ENCODE data around the gene ACVR1B. TPM values are rescaled to one million over a fixed set of nuclear protein-coding genes. Genes with fewer than 3 reads are reported as not detected.

ACVR1B gene
- total RNA-seq, 4 donors from 2014 or later, result 9.1 to 71.6 (median 59.2) TPM

DNA sequence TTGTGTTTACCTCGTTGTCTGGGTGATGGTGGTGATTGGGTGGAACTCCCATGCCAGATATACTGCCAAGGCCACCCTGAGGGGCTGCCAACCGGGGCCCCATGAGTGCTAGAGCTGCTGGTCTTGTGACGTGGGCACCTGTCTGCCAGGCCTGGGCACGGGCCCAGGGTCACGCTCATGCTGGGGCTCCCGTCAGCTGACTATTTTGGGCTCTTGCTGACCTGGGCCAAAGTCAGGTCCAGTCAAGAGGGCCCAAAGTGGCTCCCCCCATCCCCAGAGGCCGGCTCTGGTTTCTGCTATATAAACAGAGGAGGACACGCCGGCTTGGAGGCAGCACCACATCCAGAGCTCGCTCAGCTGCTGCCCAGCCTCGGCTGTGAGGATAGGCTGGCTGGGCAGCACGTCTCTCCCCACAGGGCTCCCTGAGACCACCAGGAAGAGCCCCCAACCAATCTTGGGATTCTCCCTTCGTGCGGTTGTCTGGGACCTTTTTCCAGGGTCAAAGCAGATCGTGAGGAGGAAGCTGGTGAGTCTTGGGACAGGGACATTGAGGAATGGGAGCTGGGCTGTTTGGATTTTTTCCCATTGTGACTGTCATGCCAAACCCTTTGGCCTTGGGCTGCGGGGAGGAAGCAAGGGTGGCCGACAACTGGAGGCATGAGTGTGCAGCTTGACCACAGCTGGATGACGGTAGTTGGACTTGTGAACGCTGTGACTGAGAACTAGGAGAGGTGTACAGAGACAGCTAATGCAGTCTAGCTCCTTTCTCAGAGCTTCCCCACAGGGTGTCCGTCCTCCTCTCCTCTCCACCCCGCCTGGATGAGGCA, 92.1 kb downstream of the ACVR1B start:
- TF ChIP-seq, protein P1, sequence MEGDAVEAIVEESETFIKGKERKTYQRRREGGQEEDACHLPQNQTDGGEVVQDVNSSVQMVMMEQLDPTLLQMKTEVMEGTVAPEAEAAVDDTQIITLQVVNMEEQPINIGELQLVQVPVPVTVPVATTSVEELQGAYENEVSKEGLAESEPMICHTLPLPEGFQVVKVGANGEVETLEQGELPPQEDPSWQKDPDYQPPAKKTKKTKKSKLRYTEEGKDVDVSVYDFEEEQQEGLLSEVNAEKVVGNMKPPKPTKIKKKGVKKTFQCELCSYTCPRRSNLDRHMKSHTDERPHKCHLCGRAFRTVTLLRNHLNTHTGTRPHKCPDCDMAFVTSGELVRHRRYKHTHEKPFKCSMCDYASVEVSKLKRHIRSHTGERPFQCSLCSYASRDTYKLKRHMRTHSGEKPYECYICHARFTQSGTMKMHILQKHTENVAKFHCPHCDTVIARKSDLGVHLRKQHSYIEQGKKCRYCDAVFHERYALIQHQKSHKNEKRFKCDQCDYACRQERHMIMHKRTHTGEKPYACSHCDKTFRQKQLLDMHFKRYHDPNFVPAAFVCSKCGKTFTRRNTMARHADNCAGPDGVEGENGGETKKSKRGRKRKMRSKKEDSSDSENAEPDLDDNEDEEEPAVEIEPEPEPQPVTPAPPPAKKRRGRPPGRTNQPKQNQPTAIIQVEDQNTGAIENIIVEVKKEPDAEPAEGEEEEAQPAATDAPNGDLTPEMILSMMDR (IDR thresholded peaks at IDR 0.05), result no peak
- TF ChIP-seq POLR2A (IDR thresholded peaks at IDR 0.05), result no peak
- Histone ChIP-seq H3K36me3 (no peaks in the 10 kb centered on the region), H3K27ac (peak overlapping the region; percentile 42 to 81 (median 54)), H3K4me3 (no peak overlapping the region), H3K27me3 (no peaks in the 10 kb centered on the region), H3K9me3 (no peaks in the 10 kb centered on the region), H3K4me1 (peaks cover 6 to 14% (median 11%) of the 10 kb centered on the region in 4 donors)
- DNase-seq, result no peak

DNA sequence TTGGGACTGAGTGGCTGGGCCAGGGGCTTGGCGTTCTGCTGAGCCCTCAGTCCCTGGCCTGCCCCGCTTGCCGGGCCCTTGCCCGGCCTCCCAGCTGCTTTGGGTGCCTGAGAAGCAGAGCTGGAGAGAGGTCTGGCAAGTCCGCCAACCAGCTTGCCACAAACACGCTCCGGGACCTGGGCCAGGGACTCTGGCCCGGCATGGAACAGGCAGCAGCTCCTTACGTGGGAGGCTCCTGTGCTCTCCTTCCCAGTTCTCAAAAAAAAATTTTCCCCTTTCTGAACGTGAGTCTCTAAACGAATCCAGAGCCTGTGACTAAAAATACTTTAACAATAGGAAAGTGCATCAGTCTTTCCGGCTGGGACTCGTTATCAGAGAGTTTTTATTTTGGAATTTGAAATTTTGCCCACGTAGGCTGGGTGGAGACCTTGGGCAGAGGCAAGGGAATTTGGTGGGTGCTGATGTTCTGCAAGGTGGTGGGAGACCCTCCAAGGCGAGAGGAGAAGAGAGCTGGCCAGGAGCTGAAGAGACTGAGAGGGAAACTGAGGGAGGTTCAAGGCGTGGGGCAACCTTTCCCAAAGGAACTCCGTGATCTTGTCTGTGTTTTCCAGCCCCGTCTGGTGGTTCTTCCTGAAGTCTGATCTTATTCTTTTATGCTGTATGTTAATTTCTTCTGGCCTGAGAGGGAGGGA, 92.9 kb downstream of the ACVR1B start:
- Histone ChIP-seq H3K36me3 (no peaks in the 10 kb centered on the region), H3K4me1 (peaks cover 6 to 14% (median 11%) of the 10 kb centered on the region in 4 donors), H3K27ac (peak overlapping the region; percentile 43 to 81 (median 54)), H3K27me3 (no peaks in the 10 kb centered on the region), H3K9me3 (no peaks in the 10 kb centered on the region), H3K4me3 (no peak overlapping the region)
- DNase-seq, result no peak
- TF ChIP-seq, protein P1 (IDR thresholded peaks at IDR 0.05), result no peak
- TF ChIP-seq POLR2A (IDR thresholded peaks at IDR 0.05), result no peak

DNA sequence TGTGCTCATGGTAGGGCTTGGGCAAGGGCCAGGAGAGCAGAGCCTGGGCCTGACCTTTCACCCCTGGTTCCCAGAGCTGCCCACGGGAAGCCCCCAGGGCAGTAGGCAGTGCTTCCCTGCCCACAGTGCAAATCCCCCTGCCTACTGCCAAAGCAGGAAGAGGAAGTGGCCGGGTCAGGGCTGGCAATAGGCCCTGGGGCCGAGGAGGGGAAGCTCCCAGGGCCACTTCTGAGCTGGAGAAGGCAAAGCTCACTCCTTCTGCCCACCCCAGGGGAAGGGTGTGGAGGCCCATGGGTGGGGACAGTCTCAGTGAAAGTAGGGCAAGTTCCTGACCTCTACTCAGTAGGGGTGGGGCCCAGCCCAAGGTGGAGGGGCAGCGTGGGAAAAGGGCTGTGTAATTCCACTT, 94.3 kb downstream of the ACVR1B start:
- H3K4me1 ChIP-seq, result peaks cover 6 to 24% (median 18%) of the 10 kb centered on the region in 4 donors
- H3K4me3 ChIP-seq, result no peak overlapping the region
- no peaks in the 10 kb centered on the region for H3K27me3 ChIP-seq
- H3K27ac ChIP-seq, result peak overlapping the region; percentile 10 to 81 (median 53)
- TF ChIP-seq, protein P1 (IDR thresholded peaks at IDR 0.05), result no peak
- no peak for TF ChIP-seq POLR2A (IDR thresholded peaks at IDR 0.05)
- H3K9me3 ChIP-seq, result no peaks in the 10 kb centered on the region
- H3K36me3 ChIP-seq, result no peaks in the 10 kb centered on the region
- peak in 2 of 3 donors; percentile 59 to 72 for DNase-seq

Small RNAs within 50 kb of the gene (small RNA-seq; reads per million reads assigned to genes)
- gene RNU6-574P, result 0 reads per million in 2 donors

Other genes starting within 250 kb of the ACVR1B start
- under 1 TPM in 1 of 4 donors, not detected in 3; 0.19 TPM for gene FIGNL2, start 103.0 kb upstream of the ACVR1B start, total RNA-seq
- not detected for gene ANKRD33, start 63.6 kb upstream of the ACVR1B start, total RNA-seq
- gene ACVRL1, start 44.2 kb upstream of the ACVR1B start, total RNA-seq, result 100 to 1,000 TPM in 1 of 4 donors, 10 to 100 TPM in 3; 46.4 to 169 (median 56.8) TPM
- 100 to 1,000 TPM in 1 of 4 donors, 10 to 100 TPM in 1, 1 to 10 TPM in 2; 1.2 to 112 (median 16.2) TPM for gene TAMALIN, start 55.2 kb downstream of the ACVR1B start, total RNA-seq
- gene NR4A1, start 99.7 kb downstream of the ACVR1B start, total RNA-seq, result 100 to 1,000 TPM in 1 of 4 donors, 10 to 100 TPM in 2, 1 to 10 TPM in 1; 3.9 to 265 (median 42.2) TPM
- gene ATG101, start 118.3 kb downstream of the ACVR1B start, total RNA-seq, result 10 to 100 TPM; 31.5 to 39.6 (median 33.9) TPM
- 1 to 10 TPM in 2 of 4 donors, not detected in 2; 1.4 to 6.6 TPM for gene SMIM41, start 128.0 kb downstream of the ACVR1B start, total RNA-seq
- gene KRT80, start 240.3 kb downstream of the ACVR1B start, total RNA-seq, result under 1 TPM in 2 of 4 donors, not detected in 2; 0.13 to 0.38 TPM

Measured in Peyer's patch (tissue), 4 donors.